SU-DHL-6 (cell line): ENCODE results near the gene FXYD5.

Experiments
- EZH2phosphoT487 ChIP-seq: fragments of 200-600 bp; sonication (generic), shearing (Covaris generic); conservative IDR thresholded peaks from 2 replicates; pipeline ENCODE4 v1.6.1; 2018; ENCODE audit warnings: mild to moderate bottlenecking, antibody characterized with exemption, low read length, moderate library complexity, mixed read lengths
- TF ChIP-seq, protein P1 (sequence below): fragments of 200-600 bp; sonication (generic); IDR thresholded peaks from one replicate; pipeline ENCODE4 v1.5.1; 2017; ENCODE audit warnings: antibody characterized with exemption, mild to moderate bottlenecking, low read length, moderate library complexity; ENCODE audit not compliant: insufficient read depth, poor library complexity, severe bottlenecking

- TF ChIP-seq, protein P1, sequence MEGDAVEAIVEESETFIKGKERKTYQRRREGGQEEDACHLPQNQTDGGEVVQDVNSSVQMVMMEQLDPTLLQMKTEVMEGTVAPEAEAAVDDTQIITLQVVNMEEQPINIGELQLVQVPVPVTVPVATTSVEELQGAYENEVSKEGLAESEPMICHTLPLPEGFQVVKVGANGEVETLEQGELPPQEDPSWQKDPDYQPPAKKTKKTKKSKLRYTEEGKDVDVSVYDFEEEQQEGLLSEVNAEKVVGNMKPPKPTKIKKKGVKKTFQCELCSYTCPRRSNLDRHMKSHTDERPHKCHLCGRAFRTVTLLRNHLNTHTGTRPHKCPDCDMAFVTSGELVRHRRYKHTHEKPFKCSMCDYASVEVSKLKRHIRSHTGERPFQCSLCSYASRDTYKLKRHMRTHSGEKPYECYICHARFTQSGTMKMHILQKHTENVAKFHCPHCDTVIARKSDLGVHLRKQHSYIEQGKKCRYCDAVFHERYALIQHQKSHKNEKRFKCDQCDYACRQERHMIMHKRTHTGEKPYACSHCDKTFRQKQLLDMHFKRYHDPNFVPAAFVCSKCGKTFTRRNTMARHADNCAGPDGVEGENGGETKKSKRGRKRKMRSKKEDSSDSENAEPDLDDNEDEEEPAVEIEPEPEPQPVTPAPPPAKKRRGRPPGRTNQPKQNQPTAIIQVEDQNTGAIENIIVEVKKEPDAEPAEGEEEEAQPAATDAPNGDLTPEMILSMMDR = no peak
- no peak for TF ChIP-seq EZH2phosphoT487
These were observed 906 bp downstream of the FXYD5 start for GRCh38 chr19:35155441-35155840.
